HepG2 (cell line): ENCODE measurements around the gene HOXA7. TPM values are rescaled to one million over a fixed set of nuclear protein-coding genes. Genes with fewer than 3 reads are reported as not detected.

ENCODE experiments used
- AGO2 ChIP-seq: fragments of 200-400 bp; formaldehyde crosslinking; optimal IDR thresholded peaks from 2 replicates; pipeline ENCODE3; 2017; ENCODE audit warnings: mild to moderate bottlenecking, low read depth, low read length, moderate library complexity
- GABPB1 ChIP-seq: IDR thresholded peaks from 2 replicates; pipeline ENCODE4 v1.6.1; 2016; ENCODE audit warnings: mild to moderate bottlenecking, missing genetic modification reagents, moderate library complexity, missing compliant biosample characterization
- HCFC1 ChIP-seq: fragments of 150-350 bp; IDR thresholded peaks from 2 replicates; pipeline ENCODE4 v1.6.1; 2014; ENCODE audit warnings: low read depth, low read length
- HIC2 ChIP-seq: sonication (generic); formaldehyde crosslinking; IDR thresholded peaks from 2 replicates; pipeline ENCODE4 v1.9.0; 2022; ENCODE audit warnings: low read depth, missing genetic modification reagents
- HNRNPLL ChIP-seq: fragments of 200-400 bp; formaldehyde crosslinking; IDR thresholded peaks from 2 replicates; pipeline ENCODE4 v1.6.1; 2017; ENCODE audit warnings: mild to moderate bottlenecking, low read depth, low read length; ENCODE audit not compliant: poor library complexity, severe bottlenecking
- KDM4B ChIP-seq: sonication (generic); formaldehyde crosslinking; IDR thresholded peaks from 2 replicates; pipeline ENCODE4 v1.4.0; 2020; ENCODE audit warnings: missing genetic modification reagents
- ONECUT2 ChIP-seq: sonication (generic); formaldehyde crosslinking; IDR thresholded peaks from 2 replicates; pipeline ENCODE4 v1.4.0; 2020; ENCODE audit warnings: missing genetic modification reagents
- PATZ1 ChIP-seq: sonication (generic); formaldehyde crosslinking; IDR thresholded peaks from 2 replicates; pipeline ENCODE4 v1.4.0; 2020; ENCODE audit warnings: missing genetic modification reagents
- PRMT3 ChIP-seq: sonication (generic); formaldehyde crosslinking; IDR thresholded peaks from 2 replicates; pipeline ENCODE4 v1.8.1; 2022; ENCODE audit warnings: low read depth, mild to moderate bottlenecking, moderate library complexity, missing genetic modification reagents, borderline replicate concordance
- RAD51 ChIP-seq: fragments of 450-650 bp; IDR thresholded peaks from 2 replicates; pipeline ENCODE4 v1.6.1; 2016; ENCODE audit warnings: borderline replicate concordance
- WIZ ChIP-seq: sonication (generic); formaldehyde crosslinking; IDR thresholded peaks from 2 replicates; pipeline ENCODE4 v1.5.1; 2020; ENCODE audit warnings: mild to moderate bottlenecking, missing genetic modification reagents
- ZNF451 ChIP-seq: sonication (generic); formaldehyde crosslinking; IDR thresholded peaks from 2 replicates; pipeline ENCODE4 v1.5.0; 2020; ENCODE audit warnings: mild to moderate bottlenecking, missing genetic modification reagents
- ZNF547 ChIP-seq: sonication (generic); formaldehyde crosslinking; IDR thresholded peaks from 2 replicates; pipeline ENCODE4 v1.5.1; 2020; ENCODE audit warnings: mild to moderate bottlenecking, missing genetic modification reagents
- ZNF562 ChIP-seq: sonication (generic); formaldehyde crosslinking; IDR thresholded peaks from 2 replicates; pipeline ENCODE4 v1.8.0; 2022; ENCODE audit warnings: missing genetic modification reagents, borderline replicate concordance
- polyA plus RNA-seq, 8 experiments: library from polyadenylated mRNA; depleted of rRNA in 3 of 8; stranded (reverse) in 7 of 8; unstranded in 1 of 8; fragments of >200 nt; fragmentation: Illumina TruSeq in 4 of 8; extraction: Trizol in 4 of 8; gene quantifications; 2 replicates each; pipeline versions ENCODE4 v1.2.1 to v1.2.3, GENCODE V29; 2011 to 2016; ENCODE audit warnings: low read depth in 4 of 8, missing spikeins in 1 of 8, mixed read lengths in 1 of 8; ENCODE audit not compliant: insufficient read depth in 1 of 8
- total RNA-seq, 5 experiments: library from RNA; depleted of rRNA; stranded (reverse); fragments of >200 nt; fragmentation: Illumina TruSeq; extraction: Trizol; gene quantifications; 2 replicates each; pipeline ENCODE4 v1.2.3, GENCODE V29; 2016; ENCODE audit warnings: low read depth in 1 of 5
- TF ChIP-seq, protein P1 (sequence below), 2 experiments: sonication (generic) in 1 of 2; formaldehyde crosslinking in 1 of 2; IDR thresholded peaks; 2 replicates each; pipeline versions ENCODE4 v1.4.0 to v1.6.1; 2016 to 2020; ENCODE audit warnings: borderline replicate concordance in 1 of 2, low read depth in 1 of 2, mild to moderate bottlenecking in 1 of 2, missing genetic modification reagents in 1 of 2
- TF ChIP-seq, protein P2 (sequence below): sonication (generic); formaldehyde crosslinking; IDR thresholded peaks from 2 replicates; pipeline ENCODE4 v1.4.0; 2020; ENCODE audit warnings: missing genetic modification reagents, borderline replicate concordance

HOXA7 gene
- total and polyA plus RNA-seq, 2 of the 13 experiments (the other 11 are each of a cell fraction or from before 2014, with no cell fraction given): 0.05 TPM; not detected in 1

- TF ChIP-seq PATZ1 (CRISPR knock-in tag) (no peak), ZNF451 (no peak), HNRNPLL (peak; percentile 93), AGO2 (peak; percentile 83), ONECUT2 (CRISPR knock-in tag) (no peak), ZNF562 (CRISPR knock-in tag) (no peak), PRMT3 (CRISPR knock-in tag) (no peak), ZNF547 (CRISPR knock-in tag) (no peak), RAD51 (no peak), WIZ (CRISPR knock-in tag) (no peak), HIC2 (CRISPR knock-in tag) (no peak), HCFC1 (no peak), GABPB1 (CRISPR knock-in tag) (peak; percentile 59), KDM4B (CRISPR knock-in tag) (no peak)
- TF ChIP-seq, protein P1, sequence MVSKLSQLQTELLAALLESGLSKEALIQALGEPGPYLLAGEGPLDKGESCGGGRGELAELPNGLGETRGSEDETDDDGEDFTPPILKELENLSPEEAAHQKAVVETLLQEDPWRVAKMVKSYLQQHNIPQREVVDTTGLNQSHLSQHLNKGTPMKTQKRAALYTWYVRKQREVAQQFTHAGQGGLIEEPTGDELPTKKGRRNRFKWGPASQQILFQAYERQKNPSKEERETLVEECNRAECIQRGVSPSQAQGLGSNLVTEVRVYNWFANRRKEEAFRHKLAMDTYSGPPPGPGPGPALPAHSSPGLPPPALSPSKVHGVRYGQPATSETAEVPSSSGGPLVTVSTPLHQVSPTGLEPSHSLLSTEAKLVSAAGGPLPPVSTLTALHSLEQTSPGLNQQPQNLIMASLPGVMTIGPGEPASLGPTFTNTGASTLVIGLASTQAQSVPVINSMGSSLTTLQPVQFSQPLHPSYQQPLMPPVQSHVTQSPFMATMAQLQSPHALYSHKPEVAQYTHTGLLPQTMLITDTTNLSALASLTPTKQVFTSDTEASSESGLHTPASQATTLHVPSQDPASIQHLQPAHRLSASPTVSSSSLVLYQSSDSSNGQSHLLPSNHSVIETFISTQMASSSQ (IDR thresholded peaks at IDR 0.05; ENCODE audit: low read depth): peak; percentile 97
- TF ChIP-seq, protein P1 (CRISPR knock-in tag; IDR thresholded peaks at IDR 0.05; ENCODE audit: borderline replicate concordance): peak; percentile 99
- TF ChIP-seq, protein P2, sequence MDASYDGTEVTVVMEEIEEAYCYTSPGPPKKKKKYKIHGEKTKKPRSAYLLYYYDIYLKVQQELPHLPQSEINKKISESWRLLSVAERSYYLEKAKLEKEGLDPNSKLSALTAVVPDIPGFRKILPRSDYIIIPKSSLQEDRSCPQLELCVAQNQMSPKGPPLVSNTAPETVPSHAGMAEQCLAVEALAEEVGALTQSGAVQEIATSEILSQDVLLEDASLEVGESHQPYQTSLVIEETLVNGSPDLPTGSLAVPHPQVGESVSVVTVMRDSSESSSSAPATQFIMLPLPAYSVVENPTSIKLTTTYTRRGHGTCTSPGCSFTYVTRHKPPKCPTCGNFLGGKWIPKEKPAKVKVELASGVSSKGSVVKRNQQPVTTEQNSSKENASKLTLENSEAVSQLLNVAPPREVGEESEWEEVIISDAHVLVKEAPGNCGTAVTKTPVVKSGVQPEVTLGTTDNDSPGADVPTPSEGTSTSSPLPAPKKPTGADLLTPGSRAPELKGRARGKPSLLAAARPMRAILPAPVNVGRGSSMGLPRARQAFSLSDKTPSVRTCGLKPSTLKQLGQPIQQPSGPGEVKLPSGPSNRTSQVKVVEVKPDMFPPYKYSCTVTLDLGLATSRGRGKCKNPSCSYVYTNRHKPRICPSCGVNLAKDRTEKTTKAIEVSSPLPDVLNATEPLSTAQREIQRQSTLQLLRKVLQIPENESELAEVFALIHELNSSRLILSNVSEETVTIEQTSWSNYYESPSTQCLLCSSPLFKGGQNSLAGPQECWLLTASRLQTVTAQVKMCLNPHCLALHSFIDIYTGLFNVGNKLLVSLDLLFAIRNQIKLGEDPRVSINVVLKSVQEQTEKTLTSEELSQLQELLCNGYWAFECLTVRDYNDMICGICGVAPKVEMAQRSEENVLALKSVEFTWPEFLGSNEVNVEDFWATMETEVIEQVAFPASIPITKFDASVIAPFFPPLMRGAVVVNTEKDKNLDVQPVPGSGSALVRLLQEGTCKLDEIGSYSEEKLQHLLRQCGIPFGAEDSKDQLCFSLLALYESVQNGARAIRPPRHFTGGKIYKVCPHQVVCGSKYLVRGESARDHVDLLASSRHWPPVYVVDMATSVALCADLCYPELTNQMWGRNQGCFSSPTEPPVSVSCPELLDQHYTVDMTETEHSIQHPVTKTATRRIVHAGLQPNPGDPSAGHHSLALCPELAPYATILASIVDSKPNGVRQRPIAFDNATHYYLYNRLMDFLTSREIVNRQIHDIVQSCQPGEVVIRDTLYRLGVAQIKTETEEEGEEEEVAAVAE (CRISPR knock-in tag): no peak
These were observed 34.2 kb downstream of the HOXA7 start (continued) for GRCh38 chr7:27122077-27122910.
